HEK293 (cell line): ENCODE measurements around the gene EFCAB11.

ENCODE experiments used
- CTCF ChIA-PET: fragments of 350-600 bp; formaldehyde crosslinking; extraction: SDS; loops from one replicate; lab custom pipeline; 2021; ENCODE audit warnings: antibody characterized with exemption; lab: Yijun Ruan, JAX
- POLR2A ChIA-PET: fragments of 300-600 bp; formaldehyde crosslinking; extraction: SDS; loops from one replicate; lab custom pipeline; 2020; ENCODE audit warnings: antibody characterized with exemption, inconsistent platforms; lab: Yijun Ruan, JAX
- H3K27ac ChIP-seq: fragments of 200-500 bp; sonication (Bioruptor generic); 2 replicates; pipeline ENCODE4 v1.5.1; 2014; ENCODE audit warnings: low read depth, low read length, control low read depth, inconsistent platforms; ENCODE audit errors: extremely low read depth
- H3K36me3 ChIP-seq, 2 experiments: fragments of 200-500 bp in 1 of 2; sonication (Bioruptor generic) in 1 of 2; 1 replicate in 1 of 2; 2 replicates in 1 of 2; pipeline ENCODE4 v1.5.1; 2014 to 2017; ENCODE audit warnings: inconsistent platforms in 2 of 2, low read length in 2 of 2; ENCODE audit not compliant: control insufficient read depth in 2 of 2, insufficient read depth in 1 of 2
- H3K4me1 ChIP-seq: fragments of 200-500 bp; sonication (Bioruptor generic); 2 replicates; pipeline ENCODE4 v1.5.1; 2014; ENCODE audit warnings: mild to moderate bottlenecking, low read length, inconsistent platforms; ENCODE audit not compliant: control insufficient read depth, insufficient read depth
- H3K4me3 ChIP-seq: 2 replicates; pipeline ENCODE4 v1.5.1; 2011; ENCODE audit warnings: low read depth, mild to moderate bottlenecking, control low read depth, low read length, moderate library complexity
- H3K9me3 ChIP-seq: fragments of 200-500 bp; sonication (Bioruptor generic); 2 replicates; pipeline ENCODE4 v1.5.1; 2014; ENCODE audit warnings: low read depth, low read length, inconsistent platforms; ENCODE audit not compliant: control insufficient read depth, insufficient read depth
- KLF8 ChIP-seq: fragments of 450-650 bp; formaldehyde crosslinking; IDR thresholded peaks from 2 replicates; pipeline ENCODE4 v1.5.1; 2016; ENCODE audit warnings: missing biosample characterization, missing genetic modification characterization
- PRDM1 ChIP-seq: fragments of 450-650 bp; formaldehyde crosslinking; IDR thresholded peaks from 2 replicates; pipeline ENCODE4; 2016; ENCODE audit warnings: missing biosample characterization, missing genetic modification characterization
- PRDM4 ChIP-seq: fragments of 450-650 bp; formaldehyde crosslinking; IDR thresholded peaks from 2 replicates; pipeline ENCODE4 v1.5.1; 2017; ENCODE audit warnings: missing biosample characterization, missing genetic modification characterization
- PRDM6 ChIP-seq: fragments of 450-650 bp; formaldehyde crosslinking; IDR thresholded peaks from 2 replicates; pipeline ENCODE4 v1.5.1; 2017; ENCODE audit warnings: missing biosample characterization, missing genetic modification characterization
- SP7 ChIP-seq: fragments of 450-650 bp; formaldehyde crosslinking; IDR thresholded peaks from 2 replicates; pipeline ENCODE4 v1.5.1; 2016; ENCODE audit warnings: missing biosample characterization, missing genetic modification characterization
- ZEB2 ChIP-seq: fragments of 450-650 bp; formaldehyde crosslinking; IDR thresholded peaks from 2 replicates; pipeline ENCODE4 v1.5.1; 2016; ENCODE audit warnings: missing biosample characterization, missing genetic modification characterization
- ZFP3 ChIP-seq: fragments of 450-650 bp; formaldehyde crosslinking; IDR thresholded peaks from 2 replicates; pipeline ENCODE4 v1.5.1; 2016; ENCODE audit warnings: low read depth, missing biosample characterization, missing genetic modification characterization
- ZFP41 ChIP-seq: fragments of 450-650 bp; formaldehyde crosslinking; IDR thresholded peaks from 2 replicates; pipeline ENCODE4 v1.5.1; 2016; ENCODE audit warnings: missing biosample characterization, missing genetic modification characterization, borderline replicate concordance
- ZNF133 ChIP-seq: fragments of 450-650 bp; formaldehyde crosslinking; IDR thresholded peaks from 2 replicates; pipeline ENCODE4 v1.5.1; 2016; ENCODE audit warnings: missing biosample characterization, missing genetic modification characterization
- ZNF184 ChIP-seq: fragments of 450-650 bp; IDR thresholded peaks from 2 replicates; pipeline ENCODE4 v1.5.1; 2018; ENCODE audit warnings: missing biosample characterization, mild to moderate bottlenecking, missing genetic modification characterization
- ZNF23 ChIP-seq: fragments of 450-650 bp; formaldehyde crosslinking; IDR thresholded peaks from 2 replicates; pipeline ENCODE4 v1.5.1; 2016; ENCODE audit warnings: missing biosample characterization, missing genetic modification characterization, borderline replicate concordance
- ZNF24 ChIP-seq: fragments of 450-650 bp; formaldehyde crosslinking; IDR thresholded peaks from 2 replicates; pipeline ENCODE4 v1.5.1; 2016; ENCODE audit warnings: missing biosample characterization, missing genetic modification characterization
- ZNF280D ChIP-seq: fragments of 450-650 bp; formaldehyde crosslinking; IDR thresholded peaks from 2 replicates; pipeline ENCODE4 v1.5.1; 2016; ENCODE audit warnings: missing biosample characterization, missing genetic modification characterization
- ZNF654 ChIP-seq: fragments of 450-650 bp; formaldehyde crosslinking; IDR thresholded peaks from 2 replicates; pipeline ENCODE4 v1.5.1; 2016; ENCODE audit warnings: low read depth, missing biosample characterization, missing genetic modification characterization
- ZNF707 ChIP-seq: fragments of 450-650 bp; formaldehyde crosslinking; IDR thresholded peaks from 2 replicates; pipeline ENCODE4 v1.5.1; 2016; ENCODE audit warnings: missing biosample characterization, missing genetic modification characterization
- ZNF76 ChIP-seq: fragments of 450-650 bp; formaldehyde crosslinking; IDR thresholded peaks from 2 replicates; pipeline ENCODE4; 2016; ENCODE audit warnings: low read depth, missing biosample characterization, missing genetic modification characterization, borderline replicate concordance
- ZNF768 ChIP-seq: fragments of 450-650 bp; formaldehyde crosslinking; IDR thresholded peaks from 2 replicates; pipeline ENCODE4 v1.5.1; 2018; ENCODE audit warnings: missing biosample characterization, mild to moderate bottlenecking, missing genetic modification characterization

EFCAB11 gene

GRCh38 chr14:89771251-89771650 lies 183.3 kb downstream of the EFCAB11 start:
- Histone ChIP-seq H3K9me3 (no peaks in the 10 kb centered on the region), H3K27ac (no peak overlapping the region), H3K4me1 (no peaks in the 10 kb centered on the region), H3K36me3 (no peaks in the 10 kb centered on the region), H3K4me3 (no peak overlapping the region)
- ChIA-PET POLR2A (no interaction called here), CTCF (interaction anchor here (0.6 to 1.3 kb wide), 4 partner anchors 44 to 523 kb away, joined by 3 to 5 read pairs (median 4); no protein-coding TSS in a partner anchor)
- TF ChIP-seq ZNF133 (tag by site-specific recombination), result no peak
- no peak for TF ChIP-seq ZNF707
- no peak for TF ChIP-seq ZNF184 (tag by site-specific recombination)
- TF ChIP-seq ZNF23 (tag by site-specific recombination), result no peak
- no peak for TF ChIP-seq ZFP41 (tag by site-specific recombination)
- no peak for TF ChIP-seq ZEB2 (tag by site-specific recombination)
- TF ChIP-seq ZFP3, result no peak
- TF ChIP-seq PRDM4, result no peak
- TF ChIP-seq KLF8 (tag by site-specific recombination), result no peak
- TF ChIP-seq PRDM6 (tag by site-specific recombination), result no peak
- no peak for TF ChIP-seq ZNF76
- no peak for TF ChIP-seq ZNF24 (tag by site-specific recombination)
- no peak for TF ChIP-seq ZNF768 (tag by site-specific recombination)
- no peak for TF ChIP-seq SP7 (tag by site-specific recombination)
- no peak for TF ChIP-seq ZNF280D

GRCh38 chr14:89767861-89768268 lies 186.7 kb downstream of the EFCAB11 start:
- Histone ChIP-seq H3K9me3 (no peaks in the 10 kb centered on the region), H3K4me1 (no peaks in the 10 kb centered on the region), H3K27ac (no peak overlapping the region), H3K36me3 (no peaks in the 10 kb centered on the region), H3K4me3 (no peak overlapping the region)
- ChIA-PET CTCF (interaction anchor here (0.6 to 1.0 kb wide), 3 partner anchors 40 to 591 kb away, joined by 3 read pairs; no protein-coding TSS in a partner anchor), POLR2A (no interaction called here)
- TF ChIP-seq PRDM1 (tag by site-specific recombination) (no peak), ZNF654 (tag by site-specific recombination) (peak; percentile 43)
